Left cardiac atrium (tissue), 4 donors: Measurements from ENCODE around the gene ZNF324. TPM values are rescaled to one million over a fixed set of nuclear protein-coding genes. Genes with fewer than 3 reads are reported as not detected.

Experiments
- ATAC-seq, 2 donors: fragments of 200-7000 bp; cut with Tn5 transposase; one replicate each; pipeline ENCODE4 v1.9.1; 2020; ENCODE audit warnings: mild to moderate bottlenecking in 2 of 2, moderate library complexity in 2 of 2
- DNase-seq: peaks from one replicate; pipeline ENCODE4 v3.0.0-alpha.2; 2020
- intact Hi-C, 2 donors: fragments of 100-400 bp; cut with DNase I; formaldehyde crosslinking; loops; one replicate each; pipeline versions ENCODE4 v1.14.1 to v1.15.1; 2022 to 2023
- total RNA-seq, 2 donors: library from RNA; stranded (reverse); fragmentation: NEBNext Ultra II Directional; extraction: Animal tissue kit (Norgen Biotek cat#: 25700); gene quantifications; one replicate each; pipeline ENCODE4 v1.2.1, GENCODE V29; 2021
- donor health status: DM: no; HTN: yes; CAD: no.
- donor health status: DM: no; HTN: yes; CAD: no; lungs with severe emphysema.
- donor health status: DM: yes; HTN: yes; CAD: no.
- donor health status: Dilated cardiomyopathy.

The ZNF324 gene
- total RNA-seq, 2 donors from 2014 or later: 4.4 to 6.1 TPM

DNA sequence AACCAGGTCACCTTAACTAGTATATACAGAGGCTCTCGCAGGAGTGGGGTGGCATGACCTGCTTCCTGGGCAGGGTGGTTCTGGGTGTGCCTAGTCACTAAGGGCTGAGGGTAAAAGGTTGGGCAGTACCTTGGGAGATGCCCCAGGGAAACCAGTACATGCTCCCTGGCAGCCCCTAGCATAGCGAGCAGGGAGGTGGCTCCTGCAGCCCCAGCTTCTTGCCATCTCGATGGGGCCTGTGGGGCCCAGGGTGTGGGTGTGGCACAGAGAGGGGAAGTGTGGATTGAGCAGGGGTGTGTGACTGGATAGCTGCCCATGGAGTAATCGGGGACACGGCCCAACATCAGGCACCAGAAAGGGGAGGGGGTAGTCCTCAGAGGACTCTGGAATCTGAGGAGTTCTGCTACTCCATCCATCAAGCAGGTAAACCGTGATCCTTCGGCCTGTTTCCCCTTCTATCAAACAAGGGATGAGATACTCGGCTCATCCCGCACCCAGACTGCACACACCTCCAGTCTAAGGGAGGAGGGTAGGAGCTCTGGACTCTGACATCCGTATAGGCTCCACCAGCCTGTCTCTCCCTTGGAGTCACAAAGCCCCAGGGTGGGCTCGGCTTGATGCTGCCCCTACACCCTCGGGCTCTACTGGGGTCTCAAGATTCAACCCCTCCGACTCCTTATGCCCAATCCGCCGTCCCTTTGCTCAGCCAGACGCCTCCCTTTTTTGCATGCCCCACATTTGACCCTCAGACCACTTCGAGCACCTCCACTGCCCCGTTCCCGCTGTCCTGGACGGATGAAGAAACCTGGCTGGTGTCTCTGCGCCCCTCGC lies 51.6 kb downstream of the ZNF324 start:
- intact Hi-C loops: no loop called here
- DNase-seq: no peak
- ATAC-seq: no peak

DNA sequence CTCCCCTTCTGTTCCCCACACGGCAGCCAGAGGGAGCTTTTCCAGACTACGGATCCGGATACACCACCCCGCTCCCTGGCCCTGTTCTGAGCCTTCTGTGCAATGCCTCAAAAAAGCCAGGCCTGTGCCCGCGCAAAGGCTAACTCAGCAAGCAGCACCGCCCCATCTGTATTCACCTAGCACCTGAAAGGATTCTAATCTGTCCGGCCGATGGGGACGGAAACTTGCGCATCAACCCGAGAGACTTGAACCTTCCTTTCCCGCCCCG lies 52.1 kb downstream of the ZNF324 start:
- DNase-seq (peak; percentile 75), ATAC-seq (peak; percentile 67 to 72)
- intact Hi-C loops: no loop called here

DNA sequence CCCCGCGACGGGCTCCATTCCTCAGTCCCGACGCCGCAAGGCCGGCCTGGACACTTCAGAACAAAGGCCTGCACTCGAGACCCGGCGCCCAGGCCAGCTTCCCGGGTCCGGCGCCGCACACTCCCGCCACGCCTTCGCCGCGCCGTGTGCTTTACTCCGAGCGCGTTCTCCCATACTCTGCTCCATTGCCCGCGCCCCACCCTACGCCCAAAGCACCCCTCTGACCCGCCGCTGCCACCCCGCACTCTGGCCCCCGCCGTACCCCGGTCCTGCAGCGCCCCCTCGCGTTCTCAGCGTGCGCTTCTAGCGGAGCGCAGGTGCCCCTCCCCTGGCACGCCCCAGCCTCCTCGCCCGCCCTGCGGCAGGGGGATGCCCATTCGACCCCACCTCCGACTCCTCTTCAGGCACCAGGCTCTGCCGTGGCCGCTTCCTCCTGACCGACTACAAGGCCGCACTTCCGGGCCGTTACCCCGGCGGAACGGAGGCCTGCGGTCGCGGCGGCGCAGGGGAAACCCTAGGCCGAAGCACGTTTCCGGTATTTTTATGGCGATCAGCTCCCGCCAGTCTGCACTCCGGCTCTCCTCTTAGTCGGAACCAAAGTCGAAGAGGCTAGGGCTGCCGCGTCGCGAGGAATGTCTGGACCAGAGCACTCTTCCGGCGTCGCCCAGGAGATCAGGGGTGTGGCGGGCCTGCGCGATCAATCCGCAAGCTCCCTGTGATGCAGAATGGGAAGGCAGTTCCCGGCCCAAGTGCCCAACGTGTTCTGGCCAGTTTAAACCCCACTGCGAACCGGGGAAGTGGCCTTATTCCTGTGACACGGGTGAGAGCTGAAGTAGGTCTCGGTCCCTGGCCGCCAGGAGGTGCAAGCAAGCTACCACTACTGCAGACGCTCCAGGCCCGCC lies 52.7 kb downstream of the ZNF324 start, which contains the start of gene ZBTB45:
TSS of gene ZBTB45 (minus strand) at position 456 of the 902 bp plus-strand sequence. CDS start 2,137 bp downstream, outside the sequence.
- ATAC-seq: peak; percentile 90 to 94
- intact Hi-C loops: no loop called here
- peak; percentile 92 for DNase-seq

DNA sequence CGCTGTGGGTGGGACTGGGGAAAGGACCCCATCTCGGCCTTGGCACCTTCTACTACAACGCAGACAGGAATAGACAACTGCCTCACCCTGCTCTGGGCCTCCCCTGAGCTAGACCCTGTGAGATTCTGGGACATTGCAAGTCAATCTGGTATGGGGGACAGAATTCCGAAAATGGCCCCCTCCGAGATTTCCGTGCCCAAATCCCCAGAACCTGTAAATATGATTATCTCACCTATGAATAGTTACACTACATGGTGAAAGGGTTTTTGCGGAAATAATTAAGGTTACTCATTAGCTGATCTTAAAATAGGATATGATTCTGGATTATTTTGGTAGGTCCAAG lies 53.3 kb downstream of the ZNF324 start:
- ATAC-seq (peak in 1 of 2 donors; percentile 41), DNase-seq (no peak)
- intact Hi-C loops: no loop called here

DNA sequence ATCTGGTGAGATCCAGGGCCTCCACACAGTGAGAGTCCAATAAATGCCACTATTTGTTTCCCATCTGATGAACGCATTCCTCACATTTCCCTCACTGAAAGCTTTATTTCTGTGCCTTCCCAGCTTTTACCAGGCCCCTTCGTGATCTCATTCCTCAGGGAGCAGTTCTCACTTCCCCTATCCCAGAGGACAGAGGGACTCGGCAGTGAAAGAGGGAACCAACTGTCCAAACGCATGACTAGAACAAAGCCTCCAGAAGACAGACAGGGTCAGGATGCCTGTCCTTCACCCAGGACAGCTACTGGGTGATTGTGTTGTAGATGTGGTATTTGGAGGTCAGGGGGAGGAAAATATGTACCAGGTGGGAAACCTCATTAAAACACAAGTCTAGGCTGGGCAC lies 54.8 kb downstream of the ZNF324 start:
- DNase-seq: no peak
- ATAC-seq: no peak
- intact Hi-C loops: no loop called here

DNA sequence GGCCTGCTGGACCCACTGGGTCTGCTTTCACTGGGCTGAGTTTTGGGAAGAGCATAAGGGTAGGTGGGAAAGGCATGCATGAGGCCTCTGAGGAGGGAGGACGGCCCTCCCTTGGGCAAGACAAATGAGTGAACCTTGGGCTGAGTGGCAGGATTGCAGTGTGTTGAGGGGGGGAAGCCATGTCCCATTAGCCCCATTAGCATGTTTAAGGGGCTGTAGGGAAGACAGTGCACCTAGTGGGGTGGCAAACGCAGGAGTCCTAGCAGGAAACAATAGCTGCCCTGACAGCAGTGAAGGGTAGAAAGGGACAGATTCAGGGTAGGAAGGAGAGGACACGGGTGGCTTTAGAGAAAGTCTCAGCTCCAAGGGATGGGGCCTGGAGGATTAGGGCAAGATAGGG lies 55.8 kb downstream of the ZNF324 start:
- no peak for DNase-seq

More for the DNA sequence above, 55.8 kb downstream of the ZNF324 start:
- intact Hi-C loops: no loop called here
- ATAC-seq: no peak

Other genes starting within 250 kb of the ZNF324 start
- gene ZNF544, start 238.2 kb upstream of the ZNF324 start, total RNA-seq: 10 to 100 TPM; 20.2 to 21.8 TPM
- gene ZNF8, start 188.1 kb upstream of the ZNF324 start, total RNA-seq: 1 to 10 TPM; 4.4 to 6.8 TPM
- 10 to 100 TPM; 19.9 to 22.8 TPM for gene ERVK3-1, start 161.7 kb upstream of the ZNF324 start, total RNA-seq
- 1 to 10 TPM; 2.0 to 2.1 TPM for gene ZSCAN22, start 140.1 kb upstream of the ZNF324 start, total RNA-seq
- 10 to 100 TPM; 18.3 to 18.9 TPM for gene A1BG, start 113.6 kb upstream of the ZNF324 start, total RNA-seq
- gene ZNF497, start 104.3 kb upstream of the ZNF324 start, total RNA-seq: under 1 TPM; 0.37 to 0.41 TPM
- gene ZNF837, start 86.0 kb upstream of the ZNF324 start, total RNA-seq: under 1 TPM; 0.44 to 0.53 TPM
- gene RPS5, start 79.8 kb upstream of the ZNF324 start, total RNA-seq: 100 to 1,000 TPM; 572 to 598 TPM
- not detected for gene RNF225, start 71.4 kb upstream of the ZNF324 start, total RNA-seq
- 10 to 100 TPM; 13.2 to 25.0 TPM for gene ZNF584, start 58.4 kb upstream of the ZNF324 start, total RNA-seq
- gene ZNF132, start 26.9 kb upstream of the ZNF324 start, total RNA-seq: 1 to 10 TPM; 4.7 to 7.3 TPM
- 1 to 10 TPM; 3.9 to 4.7 TPM for gene ZNF324B, start 15.5 kb upstream of the ZNF324 start, total RNA-seq
- 1 to 10 TPM; 4.1 to 5.1 TPM for gene ZNF446, start 9.3 kb downstream of the ZNF324 start, total RNA-seq
- gene SLC27A5, start 44.9 kb downstream of the ZNF324 start, total RNA-seq: 1 to 10 TPM; 6.0 to 6.3 TPM
- gene ZBTB45, start 52.7 kb downstream of the ZNF324 start, total RNA-seq: 10 to 100 TPM; 10.2 to 11.7 TPM
- gene TRIM28, start 77.0 kb downstream of the ZNF324 start, total RNA-seq: 100 to 1,000 TPM; 135 to 150 TPM
- 100 to 1,000 TPM; 109 to 113 TPM for gene CHMP2A, start 88.0 kb downstream of the ZNF324 start, total RNA-seq
- 100 to 1,000 TPM in 1 of 2 donors, 10 to 100 TPM in 1; 91.4 to 113 TPM for gene UBE2M, start 91.5 kb downstream of the ZNF324 start, total RNA-seq
- 10 to 100 TPM in 1 of 2 donors, 1 to 10 TPM in 1; 9.2 to 11.0 TPM for gene MZF1, start 106.3 kb downstream of the ZNF324 start, total RNA-seq